Inferior parietal cortex (tissue), 1 donor: ENCODE data around the gene BMP8B.

ENCODE experiments used
- DNase-seq: peaks from one replicate; pipeline ENCODE4 v3.0.0-alpha.2; 2016; ENCODE audit errors: extremely low spot score

The BMP8B gene

GRCh38 chr1:39759436-39759726 lies 29.3 kb downstream of the BMP8B start:
- no peak for DNase-seq

DNA sequence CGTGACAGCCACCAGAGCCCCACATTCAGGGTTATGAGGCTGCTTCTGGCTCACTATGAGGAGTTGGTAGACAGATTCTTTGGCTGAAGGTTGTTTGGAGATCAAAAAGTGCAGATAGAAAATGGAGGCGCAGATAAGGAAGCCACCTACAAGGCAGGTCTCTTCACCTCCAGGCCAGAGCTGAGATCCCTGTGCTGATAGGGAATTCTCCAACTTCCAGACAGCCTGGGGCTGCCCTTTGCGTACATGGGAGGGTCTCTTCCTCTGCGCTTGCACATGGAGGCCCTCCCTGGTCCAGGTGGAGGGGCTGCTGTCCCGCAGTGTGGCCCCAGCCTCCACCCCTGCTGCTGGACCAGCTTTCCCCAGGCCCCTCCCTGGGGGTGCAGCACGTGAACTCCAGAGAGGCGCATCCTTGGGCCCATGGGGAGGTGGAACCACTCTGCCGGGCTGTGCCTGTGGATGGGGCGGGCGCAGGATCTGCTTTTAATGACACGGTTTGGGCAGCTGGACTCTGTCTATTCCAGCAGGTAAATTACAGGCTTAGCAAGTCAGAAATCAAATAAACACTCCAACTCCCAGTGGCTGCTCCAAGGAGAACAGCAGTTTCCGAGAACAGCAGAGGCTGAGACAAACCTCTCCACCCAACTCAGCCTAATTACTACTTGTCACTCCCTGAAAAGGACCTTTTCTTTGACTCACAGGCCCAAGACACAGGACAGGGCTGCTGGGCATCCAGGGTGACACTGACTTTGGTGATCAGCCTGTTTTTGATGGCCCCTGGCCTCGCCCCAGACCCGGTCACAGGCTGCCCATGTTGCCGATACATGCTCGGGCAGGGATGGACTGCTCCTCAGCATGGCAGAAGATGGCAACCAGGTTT lies 29.9 kb downstream of the BMP8B start:
- DNase-seq: no peak

DNA sequence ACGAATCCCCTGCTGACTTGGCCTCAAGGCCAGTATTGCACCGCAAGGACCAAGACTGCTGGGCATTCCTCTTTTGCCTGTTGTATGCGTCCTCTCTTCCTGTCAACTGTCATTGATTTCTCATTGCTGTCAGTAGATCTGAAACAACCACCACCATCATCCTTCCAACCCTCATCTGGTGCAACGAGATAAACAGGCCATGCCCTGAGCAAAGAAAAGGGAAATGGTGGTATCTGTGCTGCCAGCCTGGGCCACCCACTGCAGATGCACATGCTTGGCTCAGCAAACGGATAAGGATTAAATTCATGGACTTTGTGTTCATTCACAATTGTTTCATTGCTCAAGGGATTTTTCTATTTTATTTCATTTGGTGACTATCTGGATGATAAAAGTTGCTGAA lies 31.2 kb downstream of the BMP8B start:
- DNase-seq: no peak

DNA sequence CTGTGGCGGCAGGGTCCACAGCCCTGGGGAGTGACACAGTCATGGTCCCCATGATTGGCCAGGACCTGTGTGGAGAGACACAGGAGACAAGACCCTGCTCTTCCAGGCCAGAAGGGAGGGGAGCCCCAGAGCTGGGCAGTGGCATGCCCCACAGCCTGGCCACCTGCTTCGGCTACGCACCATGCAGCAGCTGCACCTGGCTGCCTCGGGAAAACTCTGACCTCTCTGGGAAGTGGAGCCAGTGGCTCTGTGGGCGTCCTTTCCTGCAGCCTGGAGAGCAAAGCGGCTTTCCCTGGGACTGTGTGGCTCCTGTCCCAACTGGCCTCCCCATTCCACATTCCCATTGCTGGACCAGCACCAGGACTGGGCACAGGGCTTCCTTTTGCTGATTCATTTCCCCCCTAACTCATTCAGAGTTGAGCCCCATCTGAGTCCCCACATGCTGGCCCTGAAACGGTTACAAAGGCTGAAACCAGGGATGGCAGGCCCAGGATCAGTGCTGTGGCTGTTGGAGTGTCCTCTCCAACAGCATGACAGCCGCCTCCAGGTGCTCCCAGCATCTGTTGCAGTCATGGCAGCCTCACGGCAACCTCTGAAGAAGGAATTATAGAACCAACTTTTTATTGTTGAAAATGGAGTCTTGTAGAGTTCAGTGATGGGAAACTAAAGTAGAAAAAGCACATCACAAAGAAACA lies 32.6 kb downstream of the BMP8B start:
- no peak for DNase-seq

GRCh38 chr1:39754906-39755504 lies 33.7 kb downstream of the BMP8B start:
- DNase-seq: no peak

GRCh38 chr1:39754026-39754570 lies 34.6 kb downstream of the BMP8B start:
- DNase-seq: no peak

DNA sequence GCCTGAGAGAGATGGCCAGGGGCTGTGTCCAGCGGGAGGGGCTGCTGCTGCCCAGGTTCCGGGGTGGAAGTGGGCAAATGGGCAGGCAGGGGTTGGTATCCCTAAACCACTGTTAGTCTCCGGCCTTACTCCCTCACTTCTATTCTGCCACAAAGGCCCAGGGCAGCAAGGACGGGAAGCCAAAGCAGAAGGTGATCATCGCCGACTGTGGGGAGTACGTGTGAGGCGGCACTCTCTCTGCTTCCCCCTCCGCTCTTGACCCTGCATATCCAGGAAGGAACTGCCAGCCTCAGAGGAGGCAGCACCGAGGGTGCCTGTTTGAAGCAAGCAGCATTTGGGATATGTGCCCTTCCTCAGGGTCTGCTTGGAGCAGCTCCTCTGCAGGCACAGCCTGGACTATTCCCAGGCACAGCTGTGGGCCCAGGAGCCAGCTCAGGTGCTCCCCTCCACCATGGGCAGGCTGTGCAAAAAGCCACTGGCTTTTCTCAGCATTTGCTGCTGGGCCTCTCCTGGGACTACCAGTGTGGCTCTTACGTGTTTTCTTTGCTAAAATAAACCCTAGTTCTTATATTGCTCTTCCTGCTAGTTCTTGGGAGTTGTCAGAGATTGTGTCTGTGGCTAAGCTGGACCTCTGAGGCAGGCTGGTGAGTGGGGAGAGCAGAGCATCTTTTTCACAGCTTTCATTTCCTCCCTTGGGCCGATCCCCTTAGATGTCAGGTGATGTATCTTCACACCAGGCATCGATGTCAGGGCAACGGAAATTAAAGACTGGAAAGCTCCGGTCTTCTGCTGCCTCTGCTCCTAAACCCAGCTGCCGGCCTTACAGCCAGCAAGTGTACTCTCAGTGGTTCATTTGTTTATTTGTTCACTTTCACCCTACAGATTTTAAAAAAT lies 35.3 kb downstream of the BMP8B start:
- DNase-seq: no peak

DNA sequence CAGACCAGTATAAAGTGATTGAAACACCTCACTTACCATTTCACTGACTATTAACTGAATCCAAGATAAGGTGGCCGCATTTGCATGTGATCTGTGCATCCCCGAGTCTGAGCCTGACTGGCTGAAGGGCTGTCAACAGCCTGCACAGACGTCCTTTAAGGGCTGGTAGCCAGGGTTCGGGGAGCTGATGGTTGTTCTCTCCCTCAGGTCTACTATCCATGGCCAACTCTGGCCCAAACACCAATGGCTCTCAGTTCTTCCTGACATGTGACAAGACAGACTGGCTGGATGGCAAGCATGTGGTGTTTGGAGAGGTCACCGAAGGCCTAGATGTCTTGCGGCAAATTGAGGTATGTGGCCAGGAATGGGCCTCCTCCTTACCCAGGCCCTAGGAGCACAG lies 36.0 kb downstream of the BMP8B start:
- DNase-seq: no peak

DNA sequence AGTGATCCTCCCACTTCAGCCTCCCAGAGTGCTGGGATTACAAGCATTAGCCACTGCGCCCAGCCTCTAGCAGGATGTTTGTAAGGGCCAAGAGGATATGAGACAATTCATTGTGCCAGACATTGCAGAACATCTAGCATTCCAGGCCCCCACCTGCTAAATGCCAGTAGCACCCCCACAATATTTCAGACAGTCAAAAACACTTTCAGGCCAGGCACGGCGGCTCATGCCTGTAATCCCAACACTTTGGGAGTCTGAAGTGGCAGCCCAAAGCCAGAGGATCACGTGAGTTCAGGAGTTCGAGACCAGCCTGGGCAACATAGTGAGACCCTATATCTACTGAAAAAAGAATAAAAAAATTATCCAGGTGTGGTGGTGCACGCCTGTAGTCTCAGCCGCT lies 37.1 kb downstream of the BMP8B start:
- no peak for DNase-seq

DNA sequence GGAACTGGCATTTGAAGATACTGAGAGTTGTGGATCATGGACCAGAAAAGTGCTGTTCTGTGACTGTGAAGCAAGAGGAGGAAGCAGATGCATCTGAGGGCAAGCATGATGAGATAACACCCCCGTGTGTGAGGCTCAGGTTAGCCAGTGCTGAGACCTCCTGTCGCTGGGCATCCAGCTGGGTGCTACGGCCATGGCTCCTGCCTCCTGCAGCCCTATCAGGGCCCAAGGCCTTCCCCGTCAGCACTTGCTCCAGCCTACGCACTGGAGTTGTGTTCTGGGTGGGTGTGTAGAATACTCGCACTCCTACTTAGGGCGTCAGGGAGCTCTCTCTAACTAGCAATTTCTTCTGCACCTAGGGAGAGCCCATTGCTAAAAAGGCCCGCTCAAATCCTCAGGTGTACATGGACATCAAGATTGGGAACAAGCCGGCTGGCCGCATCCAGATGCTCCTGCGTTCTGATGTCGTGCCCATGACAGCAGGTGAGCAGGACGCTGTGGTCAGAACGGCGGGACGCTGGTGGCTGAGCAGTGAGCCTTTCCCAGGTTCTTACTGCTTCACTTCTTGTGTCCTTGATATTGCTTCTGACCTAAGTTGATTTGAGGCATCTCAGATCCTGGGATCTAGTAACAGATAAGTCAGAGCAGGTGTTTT lies 43.5 kb downstream of the BMP8B start:
- DNase-seq: no peak

- peak; percentile 85 for DNase-seq
Observed at GRCh38 chr1:39738622-39739366, 49.9 kb downstream of the BMP8B start, which contains the start of gene PPIE. Gene PPIE, plus strand, starts transcription at chr1:39738882. Its CDS starts 19 bp downstream, at chr1:39738901.

GRCh38 chr1:39737546-39738169 lies 51.0 kb downstream of the BMP8B start:
- no peak for DNase-seq

- no peak for DNase-seq
Observed at GRCh38 chr1:39735731-39736130, 52.9 kb downstream of the BMP8B start.

DNA sequence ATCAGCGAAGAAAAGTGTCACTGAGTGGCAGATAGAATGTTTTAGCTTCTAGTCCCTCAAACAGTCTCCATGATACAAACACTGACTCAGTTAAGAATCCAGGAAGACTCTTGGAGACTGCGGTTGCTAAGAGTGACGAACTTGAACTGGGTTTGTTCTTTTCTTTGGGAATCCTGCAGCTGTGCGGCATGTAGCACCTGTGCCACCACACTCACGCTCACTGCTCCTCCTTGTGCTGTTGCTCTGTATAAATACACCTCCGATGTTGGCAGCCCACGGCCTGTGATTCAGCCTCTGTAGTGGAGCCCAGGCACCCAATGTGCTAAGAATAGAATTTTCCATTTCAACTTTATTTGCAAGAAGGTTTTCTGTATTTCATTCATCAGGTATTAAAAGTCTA lies 55.5 kb downstream of the BMP8B start:
- DNase-seq: peak; percentile 45

- no peak for DNase-seq
Observed at GRCh38 chr1:39732730-39733129, 55.9 kb downstream of the BMP8B start.

DNA sequence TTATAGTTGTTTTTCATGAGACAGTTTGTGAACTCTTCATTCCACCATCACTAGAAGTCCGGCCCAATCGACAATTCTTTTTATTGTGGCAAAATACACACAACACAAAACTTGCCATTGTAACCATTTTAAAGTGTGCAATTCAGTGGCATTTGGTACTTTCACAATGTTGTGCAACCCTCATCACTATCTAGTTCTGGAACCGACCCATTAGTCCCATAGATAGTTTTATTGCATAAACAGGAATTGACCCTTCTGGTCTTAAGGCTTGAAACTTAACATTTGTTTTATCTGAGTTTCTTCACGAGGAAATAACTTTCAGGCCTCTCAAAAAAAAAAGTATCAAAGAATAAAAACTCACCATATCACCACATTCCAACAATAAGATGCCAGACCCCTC lies 58.8 kb downstream of the BMP8B start:
- DNase-seq: no peak

DNA sequence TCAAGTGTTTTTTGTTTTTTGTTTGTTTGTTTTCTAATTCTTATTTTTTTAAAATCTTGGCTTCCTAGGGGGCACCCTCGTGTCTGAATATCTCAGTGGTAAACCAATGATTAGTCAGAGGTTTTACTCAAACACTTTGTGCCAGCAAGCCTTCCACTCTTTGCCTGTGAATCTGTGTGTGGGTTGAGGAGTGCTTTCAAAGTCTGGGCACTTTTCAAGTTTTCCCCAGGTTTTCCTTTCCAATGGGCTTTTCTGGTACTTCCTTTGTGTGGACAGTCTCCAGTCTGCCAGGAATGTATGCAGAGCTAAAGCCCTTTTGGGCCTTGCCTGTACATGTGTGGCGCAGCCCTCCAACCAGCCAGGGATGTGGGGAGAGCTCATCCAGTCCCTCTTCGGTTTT lies 59.6 kb downstream of the BMP8B start:
- DNase-seq: peak; percentile 33

GRCh38 chr1:39727932-39728317 lies 60.7 kb downstream of the BMP8B start:
- DNase-seq: no peak

DNA sequence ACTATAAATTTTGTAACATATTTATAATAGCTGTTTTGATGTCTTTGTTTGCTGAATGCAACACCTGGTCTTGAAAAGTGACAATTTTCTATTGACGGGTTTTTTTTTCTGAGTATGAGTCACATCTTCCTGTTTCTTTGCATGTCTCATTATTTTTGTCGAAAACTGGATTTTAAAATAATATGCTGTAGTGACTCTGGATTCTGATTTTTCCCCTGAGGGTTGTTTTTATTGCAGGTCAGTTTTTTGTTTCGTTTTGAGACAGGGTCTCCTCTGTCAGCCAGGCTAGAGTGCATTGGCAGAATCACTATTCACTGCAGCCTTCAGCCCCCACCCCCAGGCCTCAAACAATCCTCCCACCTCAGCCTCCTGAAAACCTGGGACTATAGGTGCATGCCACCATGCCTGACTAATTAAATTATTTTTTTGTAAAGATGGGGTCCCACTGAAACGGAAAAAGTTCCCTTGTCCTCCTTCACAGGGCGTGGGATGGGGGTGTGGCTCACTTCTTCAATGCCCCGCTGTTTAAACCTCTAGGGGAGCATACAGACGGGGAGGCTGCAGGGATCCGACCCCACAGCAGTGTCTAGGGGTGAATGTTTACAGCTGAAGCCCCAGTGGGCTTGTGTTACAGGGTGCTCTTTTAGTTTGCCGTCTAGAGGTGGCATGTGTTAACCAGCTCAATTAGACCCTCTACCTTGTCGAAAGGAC lies 61.3 kb downstream of the BMP8B start:
- no peak for DNase-seq
